ENCODE data around the gene ZFP62.

Gene ZFP62

GRCh38 chr5:180810210-180810958, 50.7 kb downstream of the ZFP62 start:
- DNase-seq (ENCODE audit: low spot score), result peak; percentile 99

- peak; percentile 96 for DNase-seq (ENCODE audit: low spot score)
Measured at GRCh38 chr5:180809403-180810209, 51.5 kb downstream of the ZFP62 start.

GRCh38 chr5:180808461-180809000, 52.5 kb downstream of the ZFP62 start:
- DNase-seq (ENCODE audit: low spot score), result no peak

- DNase-seq (ENCODE audit: low spot score), result no peak
Measured at GRCh38 chr5:180807654-180808414, 53.2 kb downstream of the ZFP62 start.

- DNase-seq (ENCODE audit: low spot score), result no peak
Measured at GRCh38 chr5:180807046-180807445, 54.0 kb downstream of the ZFP62 start.

- no peak for DNase-seq (ENCODE audit: low spot score)
Measured at GRCh38 chr5:180806351-180807011, 54.6 kb downstream of the ZFP62 start.

GRCh38 chr5:180804129-180804618, 56.9 kb downstream of the ZFP62 start:
- DNase-seq (ENCODE audit: low spot score), result no peak

- DNase-seq (ENCODE audit: low spot score), result no peak
Measured at GRCh38 chr5:180803181-180804128, 57.6 kb downstream of the ZFP62 start.

- DNase-seq (ENCODE audit: low spot score), result peak; percentile 94
Measured at GRCh38 chr5:180802325-180803180, 58.5 kb downstream of the ZFP62 start, which contains the start of gene MGAT1. TSS of gene MGAT1 (minus strand) at chr5:180802806. CDS start at chr5:180792971, 9,835 bp downstream.

GRCh38 chr5:180801596-180802324, 59.3 kb downstream of the ZFP62 start:
- no peak for DNase-seq (ENCODE audit: low spot score)

- DNase-seq (ENCODE audit: low spot score), result peak; percentile 79
Measured at GRCh38 chr5:180799902-180800801, 60.9 kb downstream of the ZFP62 start.

- DNase-seq (ENCODE audit: low spot score), result no peak
Measured at GRCh38 chr5:180799194-180799593, 61.9 kb downstream of the ZFP62 start.

- DNase-seq (ENCODE audit: low spot score), result no peak
Measured at GRCh38 chr5:180798193-180798592, 62.9 kb downstream of the ZFP62 start.

Measured in AG08396 (cell line).